ENCODE data around the gene MINDY2.

The MINDY2 gene

DNA sequence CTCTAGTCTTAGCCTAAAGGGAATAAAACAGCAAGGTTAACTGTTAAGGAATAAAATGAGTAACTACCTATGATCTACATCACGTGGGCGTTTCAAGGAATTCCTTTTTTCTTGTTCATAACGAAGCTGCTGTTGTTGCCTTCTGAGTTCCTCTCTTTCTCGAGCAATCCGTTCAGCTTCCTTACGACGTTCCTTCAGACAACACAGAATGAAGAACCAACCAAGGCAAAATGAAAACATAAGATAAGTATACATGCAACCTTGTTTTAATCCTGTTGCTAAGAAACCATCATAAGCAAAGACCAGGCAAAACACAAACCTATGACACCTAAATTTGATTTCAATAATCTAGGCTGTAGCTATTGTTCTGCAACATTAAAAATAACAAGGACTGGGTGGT, 118.3 kb downstream of the MINDY2 start:
- no peak for DNase-seq

DNA sequence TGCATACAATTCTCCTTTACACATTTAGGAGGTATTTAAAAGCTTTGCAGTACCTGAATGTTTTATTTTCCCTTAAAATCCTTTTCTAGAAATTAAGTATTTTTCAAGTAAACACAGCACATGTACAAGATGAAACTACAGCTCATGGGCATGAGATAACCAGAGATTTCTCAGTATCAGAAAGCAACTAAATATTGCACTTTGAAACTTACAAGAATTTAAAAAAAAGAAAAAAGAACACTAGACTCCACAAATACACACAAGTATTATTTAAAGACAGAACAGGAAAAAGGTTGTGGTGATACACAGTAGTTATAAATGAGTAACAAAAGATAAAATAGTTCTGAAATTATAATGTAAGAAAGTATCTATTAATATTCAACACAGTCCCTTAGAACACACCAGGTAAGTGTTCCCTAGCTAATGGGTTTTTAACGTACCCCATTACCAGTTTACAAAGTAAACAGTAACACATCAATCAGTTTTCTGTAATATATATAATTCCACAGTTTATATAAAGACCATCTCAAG, 127.1 kb downstream of the MINDY2 start:
- no peak for DNase-seq

DNA sequence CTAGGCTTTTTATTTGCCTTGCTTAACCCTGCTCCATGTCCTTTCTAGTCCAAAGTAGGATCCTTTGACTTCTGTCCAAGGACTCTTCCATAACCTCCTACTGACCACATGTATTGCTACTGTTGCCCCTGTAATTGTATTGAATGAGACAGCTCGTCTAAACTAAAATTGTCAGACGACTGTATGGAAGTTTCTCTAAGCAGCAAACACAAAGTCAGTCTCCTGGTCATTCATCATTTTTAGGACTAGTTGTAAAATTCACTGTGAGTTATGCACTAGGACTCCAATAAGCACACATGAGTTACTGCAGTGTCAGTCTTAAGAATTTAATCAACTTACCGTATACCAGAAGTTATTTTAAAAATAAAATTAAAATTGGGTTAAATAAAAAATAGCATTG, 129.5 kb downstream of the MINDY2 start:
- no peak for DNase-seq

DNA sequence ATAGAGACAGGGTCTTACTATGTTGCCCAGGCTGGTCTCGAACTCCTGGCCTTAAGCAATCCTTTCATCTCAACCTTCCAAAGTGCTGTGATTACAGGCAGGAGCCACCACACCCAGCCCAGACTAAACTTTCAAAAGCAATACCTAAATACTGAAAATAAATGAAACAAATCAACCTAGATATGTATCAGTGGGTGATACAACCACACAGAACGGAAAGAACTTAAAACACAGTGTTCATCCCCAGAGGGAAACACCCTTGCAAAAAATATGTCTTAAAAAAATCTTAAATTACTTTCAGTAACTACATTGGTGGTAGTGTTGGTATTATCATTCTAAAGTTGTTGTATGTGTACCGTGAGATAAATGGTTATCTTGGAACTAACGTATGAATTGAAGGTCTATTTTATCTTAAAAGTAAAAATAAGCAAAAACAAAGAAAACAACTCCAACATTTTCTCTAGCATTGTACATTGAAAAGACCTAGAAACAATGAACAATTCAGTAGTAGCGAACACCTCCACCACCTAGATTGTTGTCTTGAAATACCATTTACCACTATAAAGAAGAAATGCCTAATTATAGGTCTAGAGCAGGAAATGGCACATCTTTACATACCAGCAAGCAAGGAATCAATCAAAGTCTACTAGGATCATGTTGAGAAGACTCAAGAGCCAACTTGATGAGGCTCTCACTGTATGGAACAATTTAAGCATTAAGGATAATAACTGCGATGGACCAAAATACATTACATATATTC, 137.6 kb downstream of the MINDY2 start:
- DNase-seq, result no peak

DNA sequence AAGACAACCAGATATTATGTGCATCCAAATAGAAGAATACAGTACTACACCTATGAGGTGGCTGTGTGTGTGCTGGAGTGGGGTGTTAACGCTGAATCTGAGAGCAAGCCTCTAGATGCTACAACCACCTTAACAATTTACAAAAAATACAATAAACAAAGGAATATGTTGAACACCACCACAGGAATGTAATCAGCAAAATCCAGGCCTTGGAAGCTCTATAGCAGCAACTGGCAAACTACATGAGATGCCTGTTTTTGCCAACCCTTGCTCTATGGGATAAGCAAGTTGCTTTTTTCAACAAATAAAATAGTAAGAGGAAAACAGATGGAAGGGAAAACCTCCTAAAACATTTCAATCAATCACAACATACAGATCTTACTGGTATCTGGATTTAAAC, 138.5 kb downstream of the MINDY2 start:
- no peak for DNase-seq

DNA sequence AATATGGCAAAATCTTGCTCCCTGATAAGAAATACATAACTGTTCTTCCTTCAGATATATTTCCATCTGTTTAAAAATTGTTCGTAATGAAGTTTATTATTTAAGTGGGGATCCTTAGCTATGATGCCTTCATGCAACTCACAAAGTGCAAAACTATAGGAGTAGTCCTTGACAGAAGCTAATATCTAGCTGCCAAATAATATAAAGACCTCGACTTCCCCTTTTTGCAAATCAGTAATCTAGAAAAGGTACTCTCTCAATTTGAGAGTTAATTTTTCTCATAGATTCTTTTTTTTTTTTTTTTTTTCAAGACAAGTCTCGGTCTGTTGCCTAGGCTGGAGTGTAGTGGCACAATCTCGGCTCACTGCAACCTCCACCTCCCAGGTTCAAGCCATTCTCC, 139.4 kb downstream of the MINDY2 start:
- no peak for DNase-seq
